ENCODE data around the gene IL4I1.

DNA sequence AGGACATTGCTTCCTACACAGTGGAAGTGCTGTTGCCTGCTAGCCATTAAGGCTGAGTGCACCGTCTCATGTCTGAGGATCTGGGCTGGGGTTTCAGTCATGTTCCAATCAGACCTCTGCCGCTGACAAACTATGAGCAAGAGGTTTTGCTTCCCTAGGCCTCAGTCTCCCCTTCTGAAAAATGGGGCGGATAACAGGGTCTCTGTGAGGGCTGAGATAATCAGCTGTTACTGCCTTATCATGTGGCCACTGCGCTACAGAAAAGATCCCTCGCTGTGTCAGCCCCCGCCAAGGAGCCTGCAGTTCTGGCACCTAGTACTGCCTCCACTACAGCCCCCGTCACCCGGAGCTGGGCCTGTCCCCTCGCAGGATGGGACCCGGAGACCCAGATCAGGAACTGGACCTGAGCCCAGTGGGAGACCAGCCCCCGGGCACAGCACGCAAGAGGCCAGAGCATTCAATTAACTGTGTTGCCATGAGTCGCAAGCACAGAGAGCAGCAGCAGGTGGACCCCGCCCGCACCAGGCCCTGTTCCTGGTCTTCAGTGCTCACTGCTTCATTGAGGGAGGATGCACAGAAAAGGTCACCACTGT is 26.3 kb downstream of the IL4I1 start:
- no peak for TF ChIP-seq CTCF (IDR thresholded peaks at IDR 0.05 in 4 of 5, conservative IDR thresholded peaks at IDR 0.05 in 1 of 5)
- no peak for TF ChIP-seq POLR2A (IDR thresholded peaks at IDR 0.05)
